ENCODE data around the gene FXYD4.

DNA sequence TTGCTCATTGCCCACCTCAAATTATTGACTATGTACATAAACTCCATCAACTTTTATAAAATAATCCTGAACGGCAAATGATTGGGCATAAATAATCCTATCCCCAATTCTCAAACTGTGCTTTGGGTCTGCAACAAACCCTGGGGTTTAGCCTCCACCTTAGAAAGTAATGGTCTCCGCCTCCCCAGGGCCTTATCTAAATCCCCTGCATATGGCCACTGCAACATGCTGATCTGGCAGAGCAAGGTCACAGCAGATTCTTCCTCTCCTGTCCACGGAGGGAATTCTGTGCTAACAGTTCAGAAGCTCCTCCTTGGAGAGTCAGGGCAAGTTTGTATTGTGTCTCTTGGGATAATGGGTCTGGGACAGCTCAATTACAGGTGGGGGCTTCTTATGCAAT is 18.4 kb downstream of the FXYD4 start:
- TF ChIP-seq FOXM1 (IDR thresholded peaks at IDR 0.05; ENCODE audit: borderline replicate concordance, low read depth), result no peak
- TF ChIP-seq TAF1 (IDR thresholded peaks at IDR 0.05; ENCODE audit: low read depth), result no peak
- TF ChIP-seq CREB1 (IDR thresholded peaks at IDR 0.05; ENCODE audit: low read depth), result no peak
- TF ChIP-seq CEBPB (IDR thresholded peaks at IDR 0.05), result no peak
- TF ChIP-seq YY1 (IDR thresholded peaks at IDR 0.05; ENCODE audit: low read depth), result no peak
- no peak for TF ChIP-seq EGR1 (IDR thresholded peaks at IDR 0.05)
- no peak for TF ChIP-seq ZBTB7A (IDR thresholded peaks at IDR 0.05; ENCODE audit: low read depth)
- TF ChIP-seq, protein P1, sequence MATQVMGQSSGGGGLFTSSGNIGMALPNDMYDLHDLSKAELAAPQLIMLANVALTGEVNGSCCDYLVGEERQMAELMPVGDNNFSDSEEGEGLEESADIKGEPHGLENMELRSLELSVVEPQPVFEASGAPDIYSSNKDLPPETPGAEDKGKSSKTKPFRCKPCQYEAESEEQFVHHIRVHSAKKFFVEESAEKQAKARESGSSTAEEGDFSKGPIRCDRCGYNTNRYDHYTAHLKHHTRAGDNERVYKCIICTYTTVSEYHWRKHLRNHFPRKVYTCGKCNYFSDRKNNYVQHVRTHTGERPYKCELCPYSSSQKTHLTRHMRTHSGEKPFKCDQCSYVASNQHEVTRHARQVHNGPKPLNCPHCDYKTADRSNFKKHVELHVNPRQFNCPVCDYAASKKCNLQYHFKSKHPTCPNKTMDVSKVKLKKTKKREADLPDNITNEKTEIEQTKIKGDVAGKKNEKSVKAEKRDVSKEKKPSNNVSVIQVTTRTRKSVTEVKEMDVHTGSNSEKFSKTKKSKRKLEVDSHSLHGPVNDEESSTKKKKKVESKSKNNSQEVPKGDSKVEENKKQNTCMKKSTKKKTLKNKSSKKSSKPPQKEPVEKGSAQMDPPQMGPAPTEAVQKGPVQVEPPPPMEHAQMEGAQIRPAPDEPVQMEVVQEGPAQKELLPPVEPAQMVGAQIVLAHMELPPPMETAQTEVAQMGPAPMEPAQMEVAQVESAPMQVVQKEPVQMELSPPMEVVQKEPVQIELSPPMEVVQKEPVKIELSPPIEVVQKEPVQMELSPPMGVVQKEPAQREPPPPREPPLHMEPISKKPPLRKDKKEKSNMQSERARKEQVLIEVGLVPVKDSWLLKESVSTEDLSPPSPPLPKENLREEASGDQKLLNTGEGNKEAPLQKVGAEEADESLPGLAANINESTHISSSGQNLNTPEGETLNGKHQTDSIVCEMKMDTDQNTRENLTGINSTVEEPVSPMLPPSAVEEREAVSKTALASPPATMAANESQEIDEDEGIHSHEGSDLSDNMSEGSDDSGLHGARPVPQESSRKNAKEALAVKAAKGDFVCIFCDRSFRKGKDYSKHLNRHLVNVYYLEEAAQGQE (IDR thresholded peaks at IDR 0.05; ENCODE audit: low read depth), result no peak
- TF ChIP-seq, protein P2, sequence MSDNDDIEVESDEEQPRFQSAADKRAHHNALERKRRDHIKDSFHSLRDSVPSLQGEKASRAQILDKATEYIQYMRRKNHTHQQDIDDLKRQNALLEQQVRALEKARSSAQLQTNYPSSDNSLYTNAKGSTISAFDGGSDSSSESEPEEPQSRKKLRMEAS (IDR thresholded peaks at IDR 0.05), result no peak
- no peak for TF ChIP-seq EP300 (IDR thresholded peaks at IDR 0.05; ENCODE audit: borderline replicate concordance)
- TF ChIP-seq RAD21 (IDR thresholded peaks at IDR 0.05; ENCODE audit: low read depth), result no peak

Data from Ishikawa (cell line).